ENCODE data around the gene MLX. TPM values are rescaled to one million over a fixed set of nuclear protein-coding genes. Genes with fewer than 3 reads are reported as not detected.

MLX gene
- total and polyA plus RNA-seq, 10 of the 15 experiments (the other 5 are each of a cell fraction or from before 2014, with no cell fraction given): 34.4 to 65.0 (median 44.4) TPM

GRCh38 chr17:42535155-42536047 lies 31.5 kb upstream of the MLX start (continued):
- 0 out of 2 replicates have a peak, but pooled peaks have one; percentile 16 for TF ChIP-seq YY1 (IDR thresholded peaks at IDR 0.05; ENCODE audit: low read depth, low read length)
- TF ChIP-seq BACH1 (IDR thresholded peaks at IDR 0.05; ENCODE audit: borderline replicate concordance): no peak
- peak; percentile 75; the same call in 1 of the 2 replicates for TF ChIP-seq ZNF207 (IDR thresholded peaks at IDR 0.05; ENCODE audit: borderline replicate concordance)
- TF ChIP-seq ZNF274 (IDR thresholded peaks at IDR 0.05; ENCODE audit: insufficient read depth, insufficient read length): no peak
- TF ChIP-seq ZNF687 (IDR thresholded peaks at IDR 0.05): peak; percentile 43
- peak; percentile 66; the same call in 1 of the 2 replicates for TF ChIP-seq NBN (IDR thresholded peaks at IDR 0.05)
- TF ChIP-seq TCF7 (IDR thresholded peaks at IDR 0.05; ENCODE audit: borderline replicate concordance): no peak
- TF ChIP-seq, protein P1, sequence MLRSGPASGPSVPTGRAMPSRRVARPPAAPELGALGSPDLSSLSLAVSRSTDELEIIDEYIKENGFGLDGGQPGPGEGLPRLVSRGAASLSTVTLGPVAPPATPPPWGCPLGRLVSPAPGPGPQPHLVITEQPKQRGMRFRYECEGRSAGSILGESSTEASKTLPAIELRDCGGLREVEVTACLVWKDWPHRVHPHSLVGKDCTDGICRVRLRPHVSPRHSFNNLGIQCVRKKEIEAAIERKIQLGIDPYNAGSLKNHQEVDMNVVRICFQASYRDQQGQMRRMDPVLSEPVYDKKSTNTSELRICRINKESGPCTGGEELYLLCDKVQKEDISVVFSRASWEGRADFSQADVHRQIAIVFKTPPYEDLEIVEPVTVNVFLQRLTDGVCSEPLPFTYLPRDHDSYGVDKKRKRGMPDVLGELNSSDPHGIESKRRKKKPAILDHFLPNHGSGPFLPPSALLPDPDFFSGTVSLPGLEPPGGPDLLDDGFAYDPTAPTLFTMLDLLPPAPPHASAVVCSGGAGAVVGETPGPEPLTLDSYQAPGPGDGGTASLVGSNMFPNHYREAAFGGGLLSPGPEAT (IDR thresholded peaks at IDR 0.05; ENCODE audit: low read depth): peak; percentile 67
- peak; percentile 41 for TF ChIP-seq SKIL (IDR thresholded peaks at IDR 0.05; ENCODE audit: low read depth, poor library complexity, severe bottlenecking)
